Measurements from ENCODE around the gene OR56A5.
"Not testable (repeated sequence)": the region's sequence is repeated elsewhere in the genome, so short reads cannot be mapped to it uniquely, and the experiment has no call there.

OR56A5 gene

GRCh38 chr11:5968394-5968793 is at the start of gene OR56A5:
TSS of gene OR56A5 (minus strand) at chr11:5968494. CDS start at chr11:5968494, 0 bp downstream.
- no peak for DNase-seq

GRCh38 chr11:6013042-6013441 is 44.7 kb upstream of the OR56A5 start:
- DNase-seq, result no peak

GRCh38 chr11:6012035-6012668 is 43.9 kb upstream of the OR56A5 start:
- DNase-seq, result no peak

- no peak for DNase-seq
Observed at GRCh38 chr11:6006846-6007245, 38.6 kb upstream of the OR56A5 start, which contains the start of gene OR56A4. TSS of gene OR56A4 (minus strand) at chr11:6006946. CDS start at chr11:6002992, 3,954 bp downstream.

- DNase-seq, result no peak
Observed at GRCh38 chr11:6006395-6006794, 38.1 kb upstream of the OR56A5 start.

- DNase-seq, result no peak
Observed at GRCh38 chr11:6002202-6002699, 34.0 kb upstream of the OR56A5 start.

- no peak for DNase-seq
Observed at GRCh38 chr11:5994791-5995190, 26.5 kb upstream of the OR56A5 start.

DNA sequence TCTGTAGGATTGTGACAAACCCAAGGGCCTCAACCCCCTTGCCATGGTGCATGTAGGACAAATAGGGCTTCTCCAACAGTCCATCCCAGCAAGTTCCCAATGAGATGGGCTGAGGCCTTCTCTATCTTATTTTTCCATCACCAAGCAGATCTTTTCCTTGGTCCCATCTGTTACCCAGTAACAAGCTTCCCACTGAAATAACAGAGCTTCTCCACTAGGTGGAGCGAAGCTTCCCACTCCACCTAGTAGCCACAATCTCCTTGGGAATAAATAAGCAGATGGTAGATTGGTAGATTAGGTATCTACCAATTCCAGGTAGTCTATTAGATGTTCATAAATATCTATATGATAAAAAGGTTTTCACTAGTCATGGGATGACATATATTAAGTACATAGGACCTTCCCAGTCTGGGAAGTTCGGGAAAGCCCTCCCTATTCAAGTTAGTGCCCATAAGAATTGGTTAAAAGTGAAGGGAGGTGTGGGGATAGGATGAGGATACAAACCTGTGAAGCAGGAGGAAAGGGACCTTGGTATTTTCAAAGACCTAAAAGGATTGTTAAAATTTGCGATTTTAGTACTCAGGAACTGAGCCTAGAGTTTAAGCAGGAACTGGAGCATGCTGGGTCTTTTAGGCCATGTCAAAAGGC is 24.4 kb upstream of the OR56A5 start:
- DNase-seq, result no peak

DNA sequence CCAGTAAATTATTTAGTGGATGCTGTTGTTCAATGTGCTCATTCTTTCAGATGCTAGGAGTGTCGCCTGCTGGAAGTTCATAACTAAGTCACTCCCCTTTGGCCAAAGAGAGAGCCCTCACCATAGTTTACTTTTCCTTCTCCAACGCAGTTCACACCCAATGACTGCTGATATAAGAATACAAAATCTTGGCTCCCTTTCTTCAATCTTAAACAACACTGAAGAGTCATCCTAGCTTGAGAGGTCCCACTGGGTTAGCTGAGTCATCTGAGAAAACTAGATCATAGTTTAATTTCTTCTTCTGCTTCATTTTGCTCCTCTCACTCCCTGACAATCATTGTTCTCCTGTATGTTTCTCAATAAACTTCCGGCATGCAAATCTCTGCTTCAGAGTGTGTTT is 23.9 kb upstream of the OR56A5 start:
- no peak for DNase-seq

DNA sequence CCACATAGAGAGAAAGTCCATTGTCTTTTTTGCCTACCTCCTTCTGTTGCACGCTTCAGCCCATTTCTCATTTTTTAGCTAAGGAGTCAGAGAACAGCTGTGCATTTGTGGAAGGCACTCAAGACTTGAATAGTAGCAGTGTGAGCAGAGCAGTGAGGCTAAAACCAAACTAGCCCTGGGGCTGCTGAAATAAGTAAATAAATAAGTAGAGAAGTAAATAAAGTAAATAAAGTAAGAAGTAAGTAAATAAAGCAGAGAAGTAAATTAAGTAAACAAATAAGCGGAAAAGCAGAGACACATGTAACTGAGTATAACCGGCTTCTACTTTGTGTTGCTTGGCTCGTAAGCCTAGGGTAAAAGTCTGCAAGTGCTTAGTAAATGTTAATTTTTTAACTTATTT is 20.9 kb upstream of the OR56A5 start:
- DNase-seq, result no peak

DNA sequence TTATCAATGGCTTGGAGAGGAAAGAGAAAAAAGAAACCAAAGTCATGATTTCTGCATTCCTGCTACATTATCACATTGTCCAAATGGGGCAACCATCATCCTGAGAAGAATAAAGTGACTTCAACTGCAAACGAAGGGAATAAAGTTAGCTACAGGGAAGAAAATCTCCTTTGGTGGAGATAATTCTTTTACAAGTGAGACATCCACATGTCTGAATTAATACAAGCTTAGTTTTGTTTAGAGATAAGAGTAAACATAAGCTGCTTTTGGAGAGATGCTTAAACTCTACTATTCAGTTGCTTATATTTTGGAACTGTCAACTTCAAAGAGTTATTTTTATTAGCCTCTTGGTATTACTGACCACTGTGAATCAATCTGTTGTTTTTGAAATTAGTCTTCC is 18.6 kb upstream of the OR56A5 start, which contains the start of gene OR52L1:
Gene OR52L1 (minus strand): TSS at position 101 of the 400 bp plus-strand sequence. CDS start 55 bp downstream, at position 46.
- DNase-seq, result no peak

- no peak for DNase-seq
Observed at GRCh38 chr11:5983443-5983842, 15.1 kb upstream of the OR56A5 start.

DNA sequence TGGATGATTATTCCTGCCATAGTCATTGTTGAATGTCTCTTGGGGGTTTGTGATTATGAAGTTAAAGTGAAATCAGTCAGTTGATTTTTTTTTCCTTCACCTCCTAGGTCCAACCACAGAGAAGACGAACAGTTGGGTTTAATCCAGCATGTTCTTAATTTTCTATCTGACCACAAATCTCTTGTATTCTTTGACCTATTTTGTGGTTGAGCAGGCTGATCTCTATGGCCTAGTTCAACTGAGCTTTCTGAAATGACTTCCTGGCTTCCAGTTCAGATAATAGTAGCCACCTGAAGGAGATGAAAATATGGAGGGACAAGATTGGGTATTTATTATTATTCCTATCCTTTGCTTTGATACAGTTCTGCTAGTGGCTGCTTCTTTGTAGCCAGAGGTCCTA is 5.2 kb upstream of the OR56A5 start:
- no peak for DNase-seq

DNA sequence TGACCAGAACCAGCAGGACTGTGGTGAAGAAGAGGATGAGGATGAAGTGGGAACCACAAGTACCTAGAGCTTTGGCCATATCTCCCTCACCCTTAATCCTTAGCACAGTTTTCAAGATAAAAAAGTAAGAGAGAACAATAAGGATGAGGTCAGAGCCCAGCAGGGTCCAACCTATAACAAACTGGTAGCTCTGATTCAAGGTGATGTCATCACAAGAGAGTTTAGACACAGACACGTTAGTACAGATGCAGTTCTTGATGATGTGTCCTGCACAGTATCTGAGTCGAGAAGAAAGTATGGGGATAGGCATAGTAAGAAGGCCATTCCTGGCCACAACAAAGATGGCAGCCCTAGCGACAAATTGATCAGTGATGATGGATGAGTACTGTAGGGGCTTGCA is 586 bp downstream of the OR56A5 start:
- DNase-seq, result no peak

GRCh38 chr11:5966958-5967357 is 1.3 kb downstream of the OR56A5 start:
- DNase-seq, result no peak

GRCh38 chr11:5960704-5961320 is 7.5 kb downstream of the OR56A5 start:
- DNase-seq, result not testable (repeated sequence)

- no peak for DNase-seq
Observed at GRCh38 chr11:5955586-5955985, 12.7 kb downstream of the OR56A5 start.

- DNase-seq, result no peak
Observed at GRCh38 chr11:5941951-5942350, 26.3 kb downstream of the OR56A5 start, which contains the start of gene OR56A3. TSS of gene OR56A3 (plus strand) at chr11:5942251. CDS start at chr11:5947347, 5,096 bp downstream.

DNA sequence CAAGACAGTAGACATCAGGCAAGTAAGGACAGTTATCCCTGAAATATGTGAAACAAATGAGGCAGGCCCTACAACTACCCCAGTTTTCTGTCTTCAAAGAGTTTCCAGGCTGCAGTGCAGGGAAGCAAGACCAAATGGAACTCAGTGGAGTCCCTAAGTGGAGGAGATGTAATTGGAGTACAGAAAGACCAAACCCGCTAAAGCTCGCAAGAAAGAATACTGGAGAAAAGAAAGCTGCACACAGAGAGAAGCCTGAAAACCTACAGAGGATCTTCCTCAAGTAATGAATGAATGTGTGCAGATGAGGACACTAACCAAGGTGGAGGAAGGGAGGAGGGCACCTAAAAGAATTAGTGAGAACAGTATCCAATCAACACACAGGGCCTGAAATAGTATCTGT is 27.5 kb downstream of the OR56A5 start:
- DNase-seq, result no peak

DNA sequence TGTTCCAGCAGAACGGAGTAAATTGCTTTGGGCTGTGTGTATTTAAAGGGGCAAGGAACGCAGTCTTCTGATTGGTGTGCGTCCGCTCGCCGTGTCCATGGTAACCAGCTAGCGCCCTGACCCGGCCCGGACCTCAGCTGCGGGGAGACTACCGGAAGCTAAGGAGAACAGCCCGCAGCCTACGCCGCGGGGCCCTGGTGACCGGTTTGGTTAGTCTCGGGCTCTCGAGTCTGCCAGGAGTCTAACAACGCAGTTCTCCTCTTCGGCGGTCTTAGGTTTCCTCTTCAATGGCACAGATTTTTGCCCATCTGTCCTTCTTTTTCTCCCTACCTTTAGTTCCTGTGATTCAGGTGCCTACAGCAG is 29.7 kb downstream of the OR56A5 start:
- no peak for DNase-seq

- DNase-seq, result no peak
Observed at GRCh38 chr11:5937868-5938602, 30.3 kb downstream of the OR56A5 start.

GRCh38 chr11:5933116-5933515 is 35.2 kb downstream of the OR56A5 start:
- DNase-seq, result no peak

- DNase-seq, result no peak
Observed at GRCh38 chr11:5932671-5933070, 35.6 kb downstream of the OR56A5 start.

All from SHP77 (cell line).